HEK293 (cell line): Measurements from ENCODE around the gene ALKBH2.

Experiments
- HIC1 ChIP-seq: fragments of 450-650 bp; formaldehyde crosslinking; IDR thresholded peaks from 2 replicates; pipeline ENCODE4 v1.5.1; 2016; ENCODE audit warnings: missing biosample characterization, missing genetic modification characterization
- KLF10 ChIP-seq: fragments of 450-650 bp; IDR thresholded peaks from 2 replicates; pipeline ENCODE4 v1.5.1; 2018; ENCODE audit warnings: missing biosample characterization, mild to moderate bottlenecking, missing genetic modification characterization
- MEIS1 ChIP-seq: sonication (generic); formaldehyde crosslinking; IDR thresholded peaks from 2 replicates; pipeline ENCODE4 v1.8.1; 2022; ENCODE audit warnings: missing genetic modification reagents, mild to moderate bottlenecking, borderline replicate concordance
- SCRT2 ChIP-seq: fragments of 450-650 bp; formaldehyde crosslinking; IDR thresholded peaks from 2 replicates; pipeline ENCODE4 v1.5.1; 2016; ENCODE audit warnings: missing biosample characterization, missing genetic modification characterization
- SETDB1 ChIP-seq: IDR thresholded peaks from one replicate; pipeline ENCODE4 v1.6.1; 2017; ENCODE audit warnings: mild to moderate bottlenecking, low read length, moderate library complexity, mixed read lengths; ENCODE audit not compliant: insufficient read length
- TRIM28 ChIP-seq: IDR thresholded peaks from 2 replicates; pipeline ENCODE4 v1.6.1; 2011; ENCODE audit warnings: low read length, control low read depth, borderline replicate concordance
- TSHZ1 ChIP-seq: fragments of 450-650 bp; formaldehyde crosslinking; IDR thresholded peaks from 2 replicates; pipeline ENCODE4 v1.5.1; 2016; ENCODE audit warnings: missing biosample characterization, missing genetic modification characterization, borderline replicate concordance
- ZFP37 ChIP-seq: fragments of 450-650 bp; formaldehyde crosslinking; IDR thresholded peaks from 2 replicates; pipeline ENCODE4 v1.5.1; 2016; ENCODE audit warnings: missing biosample characterization, missing genetic modification characterization
- ZIC2 ChIP-seq: fragments of 450-650 bp; formaldehyde crosslinking; IDR thresholded peaks from 2 replicates; pipeline ENCODE4 v1.5.1; 2016; ENCODE audit warnings: missing biosample characterization, missing genetic modification characterization
- ZNF140 ChIP-seq: fragments of 450-650 bp; formaldehyde crosslinking; IDR thresholded peaks from 2 replicates; pipeline ENCODE4 v1.5.1; 2016; ENCODE audit warnings: missing biosample characterization, missing genetic modification characterization
- ZNF155 ChIP-seq: fragments of 450-650 bp; formaldehyde crosslinking; IDR thresholded peaks from 2 replicates; pipeline ENCODE4 v1.5.1; 2016; ENCODE audit warnings: missing biosample characterization, missing genetic modification characterization
- ZNF157 ChIP-seq: fragments of 450-650 bp; formaldehyde crosslinking; IDR thresholded peaks from 2 replicates; pipeline ENCODE4 v1.5.1; 2016; ENCODE audit warnings: missing biosample characterization, missing genetic modification characterization
- ZNF169 ChIP-seq: fragments of 450-650 bp; formaldehyde crosslinking; IDR thresholded peaks from 2 replicates; pipeline ENCODE4 v1.5.1; 2016; ENCODE audit warnings: missing biosample characterization, missing genetic modification characterization
- ZNF223 ChIP-seq: fragments of 450-650 bp; formaldehyde crosslinking; IDR thresholded peaks from 2 replicates; pipeline ENCODE4 v1.5.1; 2016; ENCODE audit warnings: missing biosample characterization, missing genetic modification characterization
- ZNF24 ChIP-seq: fragments of 450-650 bp; formaldehyde crosslinking; IDR thresholded peaks from 2 replicates; pipeline ENCODE4 v1.5.1; 2016; ENCODE audit warnings: missing biosample characterization, missing genetic modification characterization
- ZNF274 ChIP-seq, 2 experiments: fragments of 200-500 bp in 1 of 2; fragments of 450-650 bp in 1 of 2; sonication (Bioruptor generic) in 1 of 2; formaldehyde crosslinking in 1 of 2; IDR thresholded peaks; 2 replicates each; pipeline versions ENCODE4 v1.5.1 to v1.6.1; 2014 to 2016; ENCODE audit warnings: borderline replicate concordance in 1 of 2, inconsistent platforms in 1 of 2, low read length in 1 of 2, missing biosample characterization in 1 of 2, missing genetic modification characterization in 1 of 2
- ZNF341 ChIP-seq: fragments of 450-650 bp; formaldehyde crosslinking; IDR thresholded peaks from 2 replicates; pipeline ENCODE4; 2016; ENCODE audit warnings: low read depth, missing biosample characterization, missing genetic modification characterization
- ZNF416 ChIP-seq: fragments of 450-650 bp; formaldehyde crosslinking; IDR thresholded peaks from 2 replicates; pipeline ENCODE4 v1.5.1; 2016; ENCODE audit warnings: missing biosample characterization, missing genetic modification characterization
- ZNF473 ChIP-seq: fragments of 450-650 bp; formaldehyde crosslinking; IDR thresholded peaks from 2 replicates; pipeline ENCODE4 v1.5.1; 2017; ENCODE audit warnings: missing biosample characterization, missing genetic modification characterization
- ZNF548 ChIP-seq: fragments of 450-650 bp; formaldehyde crosslinking; IDR thresholded peaks from 2 replicates; pipeline ENCODE4 v1.5.1; 2016; ENCODE audit warnings: missing biosample characterization, missing genetic modification characterization
- ZNF561 ChIP-seq: fragments of 450-650 bp; IDR thresholded peaks from 2 replicates; pipeline ENCODE4 v1.5.1; 2018; ENCODE audit warnings: missing biosample characterization, missing genetic modification characterization, borderline replicate concordance
- ZNF580 ChIP-seq: fragments of 450-650 bp; formaldehyde crosslinking; IDR thresholded peaks from 2 replicates; pipeline ENCODE4 v1.5.1; 2016; ENCODE audit warnings: missing biosample characterization, missing genetic modification characterization
- ZNF629 ChIP-seq: fragments of 450-650 bp; formaldehyde crosslinking; IDR thresholded peaks from 2 replicates; pipeline ENCODE4 v1.5.1; 2017; ENCODE audit warnings: missing biosample characterization, missing genetic modification characterization
- ZNF704 ChIP-seq: fragments of 450-650 bp; formaldehyde crosslinking; IDR thresholded peaks from 2 replicates; pipeline ENCODE4 v1.5.1; 2016; ENCODE audit warnings: missing biosample characterization, missing genetic modification characterization
- ZNF707 ChIP-seq: fragments of 450-650 bp; formaldehyde crosslinking; IDR thresholded peaks from 2 replicates; pipeline ENCODE4 v1.5.1; 2016; ENCODE audit warnings: missing biosample characterization, missing genetic modification characterization
- ZNF837 ChIP-seq: fragments of 450-650 bp; formaldehyde crosslinking; IDR thresholded peaks from 2 replicates; pipeline ENCODE4 v1.5.1; 2016; ENCODE audit warnings: missing biosample characterization, missing genetic modification characterization
- ZSCAN18 ChIP-seq: fragments of 450-650 bp; formaldehyde crosslinking; IDR thresholded peaks from 2 replicates; pipeline ENCODE4 v1.5.1; 2016; ENCODE audit warnings: missing biosample characterization, missing genetic modification characterization
- ZXDB ChIP-seq: fragments of 450-650 bp; formaldehyde crosslinking; IDR thresholded peaks from 2 replicates; pipeline ENCODE4 v1.5.1; 2016; ENCODE audit warnings: missing biosample characterization, missing genetic modification characterization
- TF ChIP-seq, protein P1 (sequence below): fragments of 450-650 bp; formaldehyde crosslinking; IDR thresholded peaks from 2 replicates; pipeline ENCODE4 v1.5.1; 2016; ENCODE audit warnings: missing biosample characterization, missing genetic modification characterization

The ALKBH2 gene

DNA sequence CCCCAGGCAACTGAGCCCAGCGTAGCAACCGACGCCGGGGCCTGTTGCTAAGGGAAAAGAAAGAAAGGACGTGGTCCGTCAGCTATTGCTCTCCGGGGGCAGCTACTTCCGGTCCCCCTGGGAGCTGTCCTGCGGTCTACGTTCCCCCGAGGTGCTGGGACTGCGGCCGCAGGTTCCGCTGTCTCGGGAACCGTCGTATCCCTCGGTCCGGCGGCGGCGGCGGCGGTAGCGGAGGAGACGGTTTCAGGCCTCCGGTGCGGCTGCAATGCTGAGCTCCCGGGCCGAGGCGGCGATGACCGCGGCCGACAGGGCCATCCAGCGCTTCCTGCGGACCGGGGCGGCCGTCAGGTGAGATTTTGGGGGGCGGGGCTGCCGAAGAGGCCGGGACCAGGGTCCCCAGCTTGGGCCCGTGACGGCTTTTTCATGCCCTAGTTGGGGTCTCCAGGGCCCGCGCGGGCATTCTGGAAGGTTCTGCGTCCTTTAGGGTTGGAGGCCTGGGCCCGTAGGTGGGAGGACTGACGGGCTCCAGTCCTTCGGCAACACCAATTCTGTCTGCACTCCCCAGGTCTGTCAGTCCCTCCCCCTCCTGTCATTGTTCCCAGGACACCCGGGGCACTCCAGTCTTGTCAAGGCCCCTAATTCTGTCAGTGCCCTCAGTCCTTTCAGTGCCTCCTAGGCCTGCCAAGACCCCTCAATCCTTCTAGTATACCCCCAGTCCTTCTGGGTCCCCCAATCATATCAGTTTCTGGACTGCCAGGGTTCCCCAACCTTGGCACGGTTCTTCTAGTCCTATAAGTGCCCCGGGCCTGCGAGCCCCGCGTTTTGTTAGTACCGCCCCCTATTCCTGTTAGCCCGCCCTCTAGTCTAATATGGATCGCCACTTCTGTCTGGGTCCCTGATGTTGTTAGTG, 40.6 kb downstream of the ALKBH2 start, which contains the start of gene USP30 (continued):
- TF ChIP-seq TSHZ1 (tag by site-specific recombination) = peak; percentile 89; the same call in 1 of the 2 replicates
- TF ChIP-seq TRIM28 = no peak
- TF ChIP-seq ZNF837 (tag by site-specific recombination) = peak; percentile 54; the same call in 1 of the 2 replicates
- peak; percentile 98 for TF ChIP-seq ZFP37
- TF ChIP-seq ZNF274 (IDR thresholded peaks at IDR 0.05; ENCODE audit: low read length) = no peak
- no peak for TF ChIP-seq ZNF274 (tag by site-specific recombination; IDR thresholded peaks at IDR 0.05; ENCODE audit: borderline replicate concordance)
- 0 out of 2 replicates have a peak, but pooled peaks have one; percentile 12 for TF ChIP-seq ZNF473 (tag by site-specific recombination)
- peak; percentile 97 for TF ChIP-seq ZXDB (tag by site-specific recombination)
- TF ChIP-seq ZNF223 = no peak
- no peak for TF ChIP-seq ZNF341 (tag by site-specific recombination)
- TF ChIP-seq ZNF140 (tag by site-specific recombination) = no peak
- peak; percentile 88 for TF ChIP-seq ZNF629 (tag by site-specific recombination)
- peak; percentile 92 for TF ChIP-seq ZNF24 (tag by site-specific recombination)
- 0 out of 2 replicates have a peak, but pooled peaks have one; percentile 32 for TF ChIP-seq ZNF169 (tag by site-specific recombination)
- 0 out of 2 replicates have a peak, but pooled peaks have one; percentile 52 for TF ChIP-seq ZNF416
- peak; percentile 93 for TF ChIP-seq ZNF580 (tag by site-specific recombination)
- peak; percentile 88 for TF ChIP-seq SCRT2
- 0 out of 2 replicates have a peak, but pooled peaks have one; percentile 19 for TF ChIP-seq ZNF548 (tag by site-specific recombination)
- no peak for TF ChIP-seq ZNF155 (tag by site-specific recombination)
- no peak for TF ChIP-seq HIC1 (tag by site-specific recombination)
- no peak for TF ChIP-seq ZNF707
- TF ChIP-seq SETDB1 = no peak
- no peak for TF ChIP-seq ZNF704 (tag by site-specific recombination)
- peak; percentile 93 for TF ChIP-seq ZIC2
- TF ChIP-seq ZNF157 = no peak
- TF ChIP-seq ZNF561 (tag by site-specific recombination) = peak; percentile 82; the same call in 1 of the 2 replicates
- TF ChIP-seq, protein P1, sequence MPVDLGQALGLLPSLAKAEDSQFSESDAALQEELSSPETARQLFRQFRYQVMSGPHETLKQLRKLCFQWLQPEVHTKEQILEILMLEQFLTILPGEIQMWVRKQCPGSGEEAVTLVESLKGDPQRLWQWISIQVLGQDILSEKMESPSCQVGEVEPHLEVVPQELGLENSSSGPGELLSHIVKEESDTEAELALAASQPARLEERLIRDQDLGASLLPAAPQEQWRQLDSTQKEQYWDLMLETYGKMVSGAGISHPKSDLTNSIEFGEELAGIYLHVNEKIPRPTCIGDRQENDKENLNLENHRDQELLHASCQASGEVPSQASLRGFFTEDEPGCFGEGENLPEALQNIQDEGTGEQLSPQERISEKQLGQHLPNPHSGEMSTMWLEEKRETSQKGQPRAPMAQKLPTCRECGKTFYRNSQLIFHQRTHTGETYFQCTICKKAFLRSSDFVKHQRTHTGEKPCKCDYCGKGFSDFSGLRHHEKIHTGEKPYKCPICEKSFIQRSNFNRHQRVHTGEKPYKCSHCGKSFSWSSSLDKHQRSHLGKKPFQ (tag by site-specific recombination) = peak; percentile 34; the same call in 1 of the 2 replicates
- no peak for TF ChIP-seq MEIS1 (CRISPR knock-in tag)
- peak; percentile 86 for TF ChIP-seq KLF10
- TF ChIP-seq ZSCAN18 (tag by site-specific recombination) = peak; percentile 91
